Breast epithelium (tissue), 4 donors: Measurements from ENCODE around the gene RSPRY1. TPM values are rescaled to one million over a fixed set of nuclear protein-coding genes. Genes with fewer than 3 reads are reported as not detected.

Source experiments
- DNase-seq, 2 donors: peaks; one replicate each; pipeline ENCODE4 v3.0.0-alpha.2; 2019; ENCODE audit warnings: low spot score in 2 of 2
- H3K27ac ChIP-seq, 2 donors: fragments of 200-600 bp; sonication (generic) in 1 of 2; one replicate each; pipeline ENCODE4 v1.5.1; 2016 to 2019; ENCODE audit warnings: mild to moderate bottlenecking in 1 of 2
- H3K27me3 ChIP-seq, 2 donors: fragments of 200-600 bp; sonication (generic) in 1 of 2; one replicate each; pipeline versions ENCODE4 v1.5.1 to v1.6.0; 2017 to 2019; ENCODE audit warnings: control low read depth in 1 of 2, mild to moderate bottlenecking in 1 of 2
- H3K36me3 ChIP-seq: fragments of 200-600 bp; one replicate; pipeline ENCODE4 v1.5.1; 2019
- H3K4me1 ChIP-seq, 2 donors: fragments of 200-600 bp; sonication (generic); one replicate each; pipeline ENCODE4 v1.5.1; 2016 to 2019; ENCODE audit warnings: control low read depth in 1 of 2
- H3K4me3 ChIP-seq, 3 donors: fragments of 200-600 bp; sonication (generic); 1 replicate in 2 of 3; 2 replicates in 1 of 3; pipeline ENCODE4 v1.5.1; 2016 to 2019; ENCODE audit warnings: mild to moderate bottlenecking in 3 of 3, moderate library complexity in 2 of 3
- H3K9me3 ChIP-seq, 2 donors: fragments of 200-600 bp; sonication (generic) in 1 of 2; one replicate each; pipeline ENCODE4 v1.5.1; 2016 to 2019; ENCODE audit warnings: control low read depth in 1 of 2
- POLR2A ChIP-seq: fragments of 450-650 bp; IDR thresholded peaks from one replicate; pipeline ENCODE4 v1.6.1; 2016; ENCODE audit warnings: antibody characterized with exemption, mild to moderate bottlenecking, moderate library complexity
- POLR2AphosphoS5 ChIP-seq, 3 donors: sonication (generic); formaldehyde crosslinking; IDR thresholded peaks; one replicate each; pipeline ENCODE4 v1.6.1; 2017; ENCODE audit warnings: antibody characterized with exemption in 3 of 3
- intact Hi-C: fragments of 100-400 bp; cut with DNase I; formaldehyde crosslinking; loops from one replicate; pipeline ENCODE4 v1.15.1; 2023; ENCODE audit warnings: low total_unique reads
- total RNA-seq, 3 donors: library from RNA; depleted of rRNA; stranded (reverse); fragments of >200 nt; gene quantifications; one replicate each; pipeline ENCODE4 v1.1.0, GENCODE V29; 2016
- TF ChIP-seq, protein P1 (sequence below), 3 donors: fragments of 450-650 bp; IDR thresholded peaks; one replicate each; pipeline ENCODE4 v1.5.1; 2016 to 2017; ENCODE audit warnings: antibody characterized with exemption in 3 of 3, mild to moderate bottlenecking in 3 of 3, moderate library complexity in 3 of 3

Gene RSPRY1
- total RNA-seq, 3 donors from 2014 or later: 26.4 to 52.4 (median 34.4) TPM

DNA sequence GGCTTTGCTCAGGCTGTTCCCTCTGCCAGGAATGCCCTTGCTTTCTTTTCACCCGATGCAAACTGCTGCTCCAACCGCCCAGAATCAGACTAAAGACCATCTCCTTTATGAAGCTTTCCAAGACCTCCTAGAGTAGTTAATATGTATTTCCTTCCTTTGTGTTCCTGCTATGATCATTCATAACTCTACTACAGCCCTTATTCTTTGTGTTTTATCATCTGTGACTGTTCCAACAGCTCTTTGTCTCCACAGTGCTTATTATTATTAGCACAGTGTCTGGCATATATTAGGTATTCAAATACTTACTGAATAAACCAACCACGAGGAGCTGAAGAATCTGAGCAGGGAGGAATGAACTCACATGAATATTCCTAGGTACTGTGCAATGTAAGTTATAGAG lies 7.9 kb upstream of the RSPRY1 start:
- Histone ChIP-seq H3K9me3 (no peaks in the 10 kb centered on the region), H3K27me3 (no peaks in the 10 kb centered on the region), H3K4me3 (no peak overlapping the region), H3K36me3 (no peaks in the 10 kb centered on the region), H3K4me1 (no peaks in the 10 kb centered on the region), H3K27ac (no peak overlapping the region)
- no peak for DNase-seq
- intact Hi-C loops: no loop called here
- TF ChIP-seq, protein P1, sequence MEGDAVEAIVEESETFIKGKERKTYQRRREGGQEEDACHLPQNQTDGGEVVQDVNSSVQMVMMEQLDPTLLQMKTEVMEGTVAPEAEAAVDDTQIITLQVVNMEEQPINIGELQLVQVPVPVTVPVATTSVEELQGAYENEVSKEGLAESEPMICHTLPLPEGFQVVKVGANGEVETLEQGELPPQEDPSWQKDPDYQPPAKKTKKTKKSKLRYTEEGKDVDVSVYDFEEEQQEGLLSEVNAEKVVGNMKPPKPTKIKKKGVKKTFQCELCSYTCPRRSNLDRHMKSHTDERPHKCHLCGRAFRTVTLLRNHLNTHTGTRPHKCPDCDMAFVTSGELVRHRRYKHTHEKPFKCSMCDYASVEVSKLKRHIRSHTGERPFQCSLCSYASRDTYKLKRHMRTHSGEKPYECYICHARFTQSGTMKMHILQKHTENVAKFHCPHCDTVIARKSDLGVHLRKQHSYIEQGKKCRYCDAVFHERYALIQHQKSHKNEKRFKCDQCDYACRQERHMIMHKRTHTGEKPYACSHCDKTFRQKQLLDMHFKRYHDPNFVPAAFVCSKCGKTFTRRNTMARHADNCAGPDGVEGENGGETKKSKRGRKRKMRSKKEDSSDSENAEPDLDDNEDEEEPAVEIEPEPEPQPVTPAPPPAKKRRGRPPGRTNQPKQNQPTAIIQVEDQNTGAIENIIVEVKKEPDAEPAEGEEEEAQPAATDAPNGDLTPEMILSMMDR (IDR thresholded peaks at IDR 0.05): no peak
- TF ChIP-seq POLR2AphosphoS5 (IDR thresholded peaks at IDR 0.05): no peak
- TF ChIP-seq POLR2A: no peak

DNA sequence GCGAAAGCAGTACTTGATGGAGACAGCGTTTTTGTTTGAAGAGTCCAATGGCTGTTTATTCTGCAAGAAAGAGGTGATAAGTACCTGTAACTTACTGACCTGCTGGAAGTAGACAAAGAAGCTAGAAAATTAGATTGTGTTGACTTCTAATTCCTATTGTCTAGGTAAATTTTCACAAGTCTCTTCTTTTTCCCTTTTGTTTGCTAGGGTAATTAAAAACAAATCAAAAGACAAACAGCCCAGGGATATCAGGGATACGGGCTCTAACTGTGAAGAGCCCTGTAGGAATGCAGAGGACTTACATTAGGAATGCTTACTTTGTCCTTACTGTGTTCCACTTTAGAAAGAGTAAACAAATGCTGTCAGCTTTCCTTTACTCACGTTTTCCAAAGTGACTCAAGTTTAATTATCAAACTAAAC lies 7.3 kb upstream of the RSPRY1 start:
- intact Hi-C loops: no loop called here
- no peak overlapping the region for H3K27ac ChIP-seq
- H3K27me3 ChIP-seq: no peaks in the 10 kb centered on the region
- no peak for DNase-seq
- H3K4me1 ChIP-seq: no peaks in the 10 kb centered on the region
- no peak overlapping the region for H3K4me3 ChIP-seq
- H3K36me3 ChIP-seq: no peaks in the 10 kb centered on the region
- H3K9me3 ChIP-seq: no peaks in the 10 kb centered on the region
- TF ChIP-seq, protein P1 (IDR thresholded peaks at IDR 0.05): no peak
- TF ChIP-seq POLR2A: no peak
- no peak for TF ChIP-seq POLR2AphosphoS5 (IDR thresholded peaks at IDR 0.05)

DNA sequence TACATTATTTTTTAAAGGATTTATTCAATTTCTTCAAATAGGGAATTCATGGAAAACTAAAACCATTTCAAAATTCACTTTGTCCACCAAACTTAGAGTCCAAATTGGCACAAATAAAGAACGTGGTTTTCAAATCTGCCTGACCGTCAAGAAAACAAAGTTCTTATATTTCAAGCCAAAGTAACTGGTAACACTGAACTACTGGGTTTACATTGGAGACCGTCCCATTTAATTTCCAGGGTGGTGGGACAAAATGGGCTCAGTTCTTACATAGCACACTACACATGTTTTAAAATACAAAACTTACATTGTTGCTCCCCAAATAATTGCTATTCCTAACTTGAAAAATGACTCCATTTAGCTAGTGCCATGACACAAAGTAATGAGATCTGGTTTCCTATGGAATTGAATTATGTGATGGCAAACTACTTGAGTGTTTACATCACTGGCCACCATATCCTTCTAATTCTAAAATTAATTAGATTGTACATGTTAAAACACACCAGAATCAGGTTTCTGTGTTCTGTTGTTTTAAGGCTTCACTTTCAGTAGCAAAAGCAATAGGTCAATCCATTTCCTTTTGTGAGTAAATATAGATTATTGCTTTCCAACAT lies 6.8 kb upstream of the RSPRY1 start:
- TF ChIP-seq POLR2A (no peak), POLR2AphosphoS5 (IDR thresholded peaks at IDR 0.05) (no peak)
- TF ChIP-seq, protein P1 (IDR thresholded peaks at IDR 0.05): no peak
- peaks cover 0 to under 1% of the 10 kb centered on the region in 2 donors for H3K4me1 ChIP-seq
- no peaks in the 10 kb centered on the region for H3K36me3 ChIP-seq
- H3K27me3 ChIP-seq: no peaks in the 10 kb centered on the region
- no peak overlapping the region for H3K4me3 ChIP-seq
- no peaks in the 10 kb centered on the region for H3K9me3 ChIP-seq
- no peak overlapping the region for H3K27ac ChIP-seq
- intact Hi-C loops: no loop called here
- DNase-seq: no peak

DNA sequence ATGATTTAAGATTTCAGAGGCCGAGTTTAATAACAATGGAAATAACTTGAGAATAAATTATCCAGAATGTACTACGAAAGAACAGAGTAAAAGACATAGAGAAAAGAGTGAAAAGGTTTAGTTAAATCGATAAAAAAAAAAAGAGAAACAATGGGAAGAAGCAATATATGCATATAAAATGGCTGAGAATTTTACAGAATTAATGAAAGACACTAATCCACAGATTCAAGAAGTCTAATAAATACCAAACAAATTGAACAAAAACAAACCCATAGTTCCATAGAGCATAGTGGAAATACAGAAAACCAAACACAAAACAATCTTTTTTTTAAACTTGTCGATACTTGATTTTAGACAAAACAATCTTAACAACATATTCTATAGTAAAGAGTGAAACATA lies 2.0 kb upstream of the RSPRY1 start:
- no peaks in the 10 kb centered on the region for H3K9me3 ChIP-seq
- no peak overlapping the region for H3K4me3 ChIP-seq
- intact Hi-C loops: no loop called here
- H3K36me3 ChIP-seq: no peaks in the 10 kb centered on the region
- H3K27me3 ChIP-seq: no peaks in the 10 kb centered on the region
- TF ChIP-seq POLR2A (no peak), POLR2AphosphoS5 (IDR thresholded peaks at IDR 0.05) (no peak)
- TF ChIP-seq, protein P1 (IDR thresholded peaks at IDR 0.05): no peak
- no peak overlapping the region for H3K27ac ChIP-seq
- DNase-seq: no peak
- H3K4me1 ChIP-seq: peaks cover 0 to 6% of the 10 kb centered on the region in 2 donors

DNA sequence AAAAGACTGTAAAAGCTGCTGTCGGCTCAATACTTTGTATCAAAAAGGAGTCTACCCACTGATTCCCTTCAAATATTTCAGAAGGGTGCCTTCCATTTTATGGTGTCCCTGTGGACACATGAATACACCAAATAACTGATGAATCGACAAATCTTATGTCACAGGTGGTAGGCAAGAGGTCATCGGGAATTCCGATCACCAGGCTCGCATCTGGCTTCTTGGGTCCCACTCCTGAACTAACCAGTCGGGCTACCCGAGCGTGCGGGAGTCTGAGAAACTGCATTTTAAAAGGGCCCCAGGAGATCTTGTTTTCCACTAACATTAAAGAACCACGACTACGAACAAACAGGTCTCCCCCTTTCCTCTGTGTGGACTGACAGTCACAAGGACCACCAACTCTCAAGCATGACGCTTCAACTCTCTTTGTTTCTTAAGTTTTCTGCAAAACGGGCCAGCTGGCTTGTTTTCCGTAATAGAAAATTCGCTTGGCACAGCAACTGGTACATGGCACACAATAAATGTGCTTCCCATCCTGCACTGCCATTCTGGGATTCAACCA lies 1.2 kb upstream of the RSPRY1 start:
- Histone ChIP-seq H3K27ac (peak overlapping the region; percentile 90 to 98), H3K27me3 (no peaks in the 10 kb centered on the region), H3K9me3 (no peaks in the 10 kb centered on the region), H3K36me3 (no peaks in the 10 kb centered on the region), H3K4me3 (peak overlapping the region; percentile 87 to 96 (median 88)), H3K4me1 (peaks cover 0 to 6% of the 10 kb centered on the region in 2 donors)
- DNase-seq: no peak
- intact Hi-C loops: loop anchor here (5.0 kb wide), 1 partner anchor 237 kb away; no protein-coding TSS in a partner anchor
- TF ChIP-seq POLR2AphosphoS5 (IDR thresholded peaks at IDR 0.05): no peak
- TF ChIP-seq, protein P1 (IDR thresholded peaks at IDR 0.05): no peak
- TF ChIP-seq POLR2A: no peak
